Right atrium auricular region (tissue), 2 donors: ENCODE measurements around the gene HIBADH. TPM values are rescaled to one million over a fixed set of nuclear protein-coding genes. Genes with fewer than 3 reads are reported as not detected.
"Not testable (repeated sequence)": the region's sequence is repeated elsewhere in the genome, so short reads cannot be mapped to it uniquely, and the experiment has no call there.

Source experiments
- DNase-seq: peaks from one replicate; pipeline ENCODE4 v3.0.0-alpha.2; 2019; ENCODE audit warnings: low spot score
- H3K27ac ChIP-seq, 2 donors: fragments of 200-600 bp; sonication (generic); 1 replicate in 1 of 2; 2 replicates in 1 of 2; pipeline ENCODE4 v1.5.1; 2016 to 2019
- H3K27me3 ChIP-seq, 2 donors: fragments of 200-600 bp; sonication (generic); one replicate each; pipeline versions ENCODE4 v1.5.1 to v1.6.0; 2017 to 2019
- H3K36me3 ChIP-seq: fragments of 200-600 bp; sonication (generic); one replicate; pipeline ENCODE4 v1.5.1; 2016
- H3K4me1 ChIP-seq, 2 donors: fragments of 200-600 bp; sonication (generic); one replicate each; pipeline versions ENCODE4 v1.5.1 to v1.6.0; 2017 to 2019
- H3K4me3 ChIP-seq, 2 donors: fragments of 200-600 bp; sonication (generic); 1 replicate in 1 of 2; 2 replicates in 1 of 2; pipeline ENCODE4 v1.5.1; 2017 to 2019; ENCODE audit warnings: mild to moderate bottlenecking in 1 of 2, moderate library complexity in 1 of 2
- H3K9me3 ChIP-seq, 2 donors: fragments of 200-600 bp; sonication (generic); one replicate each; pipeline ENCODE4 v1.5.1; 2019
- CTCF ChIP-seq, 2 donors: fragments of 200-600 bp; sonication (generic); IDR thresholded peaks; one replicate each; pipeline ENCODE4 v1.5.1; 2019; ENCODE audit warnings: antibody characterized with exemption in 2 of 2
- total RNA-seq, 2 donors: library from RNA; depleted of rRNA; stranded (reverse); fragments of >200 nt; gene quantifications; one replicate each; pipeline ENCODE4 v1.1.0, GENCODE V29; 2016

The HIBADH gene
- total RNA-seq, 2 donors from 2014 or later = 42.0 to 95.0 TPM

- no peak overlapping the region for H3K4me3 ChIP-seq
- H3K9me3 ChIP-seq = no peaks in the 10 kb centered on the region
- no peak for TF ChIP-seq CTCF (IDR thresholded peaks at IDR 0.05)
- H3K27ac ChIP-seq = peak overlapping the region; percentile 59 to 72
- no peaks in the 10 kb centered on the region for H3K27me3 ChIP-seq
- no peaks in the 10 kb centered on the region for H3K36me3 ChIP-seq
- no peak for DNase-seq
- peaks cover 0 to 6% of the 10 kb centered on the region in 2 donors for H3K4me1 ChIP-seq
Observed at GRCh38 chr7:27678617-27679260, 16.1 kb upstream of the HIBADH start.

GRCh38 chr7:27677912-27678612, 15.4 kb upstream of the HIBADH start:
- no peak overlapping the region for H3K4me3 ChIP-seq
- peak overlapping the region; percentile 59 to 72 for H3K27ac ChIP-seq
- H3K4me1 ChIP-seq = peaks cover 0 to 6% of the 10 kb centered on the region in 2 donors
- no peak for TF ChIP-seq CTCF (IDR thresholded peaks at IDR 0.05)
- no peak for DNase-seq
- H3K36me3 ChIP-seq = no peaks in the 10 kb centered on the region
- H3K27me3 ChIP-seq = no peaks in the 10 kb centered on the region
- H3K9me3 ChIP-seq = no peaks in the 10 kb centered on the region

- not testable (repeated sequence) for H3K36me3 ChIP-seq, H3K4me3 ChIP-seq, H3K27me3 ChIP-seq, H3K27ac ChIP-seq, DNase-seq, H3K9me3 ChIP-seq, H3K4me1 ChIP-seq
Observed at GRCh38 chr7:27674126-27674525, 11.4 kb upstream of the HIBADH start.

- no peaks in the 10 kb centered on the region for H3K36me3 ChIP-seq
- TF ChIP-seq CTCF (IDR thresholded peaks at IDR 0.05) = no peak
- H3K27me3 ChIP-seq = no peaks in the 10 kb centered on the region
- H3K9me3 ChIP-seq = no peaks in the 10 kb centered on the region
- no peaks in the 10 kb centered on the region for H3K4me1 ChIP-seq
- no peak overlapping the region for H3K27ac ChIP-seq
- DNase-seq = no peak
- no peak overlapping the region for H3K4me3 ChIP-seq
Observed at GRCh38 chr7:27671675-27672074, 9.0 kb upstream of the HIBADH start.

- H3K9me3 ChIP-seq = no peaks in the 10 kb centered on the region
- no peak overlapping the region for H3K4me3 ChIP-seq
- no peaks in the 10 kb centered on the region for H3K4me1 ChIP-seq
- H3K27ac ChIP-seq = no peak overlapping the region
- TF ChIP-seq CTCF (IDR thresholded peaks at IDR 0.05) = no peak
- H3K27me3 ChIP-seq = no peaks in the 10 kb centered on the region
- no peaks in the 10 kb centered on the region for H3K36me3 ChIP-seq
- DNase-seq = no peak
Observed at GRCh38 chr7:27670676-27671075, 8.0 kb upstream of the HIBADH start.

- no peaks in the 10 kb centered on the region for H3K9me3 ChIP-seq
- TF ChIP-seq CTCF (IDR thresholded peaks at IDR 0.05) = no peak
- no peak overlapping the region for H3K27ac ChIP-seq
- no peaks in the 10 kb centered on the region for H3K27me3 ChIP-seq
- no peaks in the 10 kb centered on the region for H3K4me1 ChIP-seq
- no peak for DNase-seq
- no peak overlapping the region for H3K4me3 ChIP-seq
- no peaks in the 10 kb centered on the region for H3K36me3 ChIP-seq
Observed at GRCh38 chr7:27670177-27670576, 7.5 kb upstream of the HIBADH start.
